NCI-H1436 (cell line): ENCODE data around the gene SUSD2.
"Not testable (repeated sequence)": the region's sequence is repeated elsewhere in the genome, so short reads cannot be mapped to it uniquely, and the experiment has no call there.

Experiments
- DNase-seq: peaks from one replicate; lab custom pipeline; 2025; lab: John Stamatoyannopoulos, UW

The SUSD2 gene

DNA sequence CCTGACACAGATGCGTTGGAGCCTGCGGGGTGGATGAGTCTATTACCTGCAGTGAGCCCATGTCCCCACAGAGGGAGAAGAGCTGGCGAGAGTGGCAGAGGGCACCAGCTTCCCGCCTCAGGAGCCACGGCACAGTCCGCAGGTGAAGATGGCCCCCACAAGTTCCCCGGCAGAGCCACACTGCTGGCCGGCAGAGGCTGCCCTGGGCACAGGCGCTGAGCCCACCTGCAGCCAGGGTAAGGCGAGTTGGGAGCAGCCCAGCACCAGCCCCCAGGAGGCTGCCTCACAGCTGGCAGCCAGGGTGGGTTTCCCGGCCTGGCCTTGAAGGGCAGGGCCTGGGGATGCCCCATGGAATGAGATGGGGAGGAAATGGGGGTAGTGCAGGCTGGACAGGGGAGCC, 5.2 kb upstream of the SUSD2 start:
- DNase-seq: no peak

DNA sequence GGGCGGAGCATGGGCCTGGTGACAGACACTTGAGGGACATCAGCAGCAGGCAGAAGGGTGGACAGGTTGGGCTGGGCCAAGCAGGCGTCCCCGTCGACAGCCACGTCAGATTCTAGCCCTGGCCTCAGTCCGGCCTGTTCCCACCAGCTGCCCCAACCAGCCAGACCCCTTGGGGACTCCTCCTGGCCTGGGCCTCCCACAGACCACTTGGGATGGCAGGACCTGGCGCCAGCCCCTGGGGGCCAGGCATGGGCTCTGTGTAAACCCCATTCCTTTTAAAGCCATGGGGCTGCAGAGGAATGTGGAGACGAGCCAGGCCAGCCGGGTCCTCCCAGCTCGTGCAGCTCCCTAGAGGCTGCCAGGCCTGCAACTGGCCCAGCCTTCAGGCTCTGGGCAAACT, 4.7 kb upstream of the SUSD2 start:
- no peak for DNase-seq

DNA sequence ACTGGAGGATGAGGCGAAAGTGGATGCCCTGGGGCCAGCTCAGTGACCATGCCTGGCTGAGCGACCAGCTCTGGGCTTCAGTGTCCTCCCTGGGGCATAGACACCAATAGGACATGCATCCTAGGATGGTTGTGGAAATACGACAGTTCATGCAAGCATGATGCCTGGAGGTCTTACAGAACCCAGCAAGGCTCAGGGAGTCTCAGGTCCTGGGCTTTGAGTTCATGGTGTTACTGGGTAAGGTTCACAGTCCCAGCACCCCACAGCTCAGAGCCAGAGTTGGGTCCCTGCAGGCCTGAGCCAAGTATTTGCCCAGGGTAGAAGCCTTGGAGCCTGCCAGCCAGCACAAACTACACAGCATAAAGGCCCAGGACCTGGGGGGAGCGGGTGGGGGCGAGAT, 4.2 kb upstream of the SUSD2 start:
- no peak for DNase-seq

DNA sequence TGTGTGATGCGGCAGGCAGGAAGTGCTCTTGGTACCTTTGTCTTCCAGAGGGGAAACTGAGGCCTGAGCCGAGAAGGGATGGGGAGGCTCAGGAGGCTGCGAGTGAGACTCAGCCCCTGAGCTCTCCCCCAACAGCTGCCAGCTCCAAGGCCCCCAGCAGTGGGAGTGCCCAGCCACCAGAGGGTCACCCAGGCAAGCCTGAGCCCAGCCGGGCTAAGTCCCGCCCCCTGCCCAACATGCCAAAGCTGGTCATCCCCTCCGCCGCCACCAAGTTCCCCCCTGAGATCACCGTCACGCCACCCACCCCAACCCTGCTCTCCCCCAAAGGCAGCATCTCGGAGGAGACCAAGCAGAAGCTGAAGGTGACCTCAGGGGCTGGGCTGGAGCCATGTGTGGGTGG, 3.8 kb upstream of the SUSD2 start:
- no peak for DNase-seq

DNA sequence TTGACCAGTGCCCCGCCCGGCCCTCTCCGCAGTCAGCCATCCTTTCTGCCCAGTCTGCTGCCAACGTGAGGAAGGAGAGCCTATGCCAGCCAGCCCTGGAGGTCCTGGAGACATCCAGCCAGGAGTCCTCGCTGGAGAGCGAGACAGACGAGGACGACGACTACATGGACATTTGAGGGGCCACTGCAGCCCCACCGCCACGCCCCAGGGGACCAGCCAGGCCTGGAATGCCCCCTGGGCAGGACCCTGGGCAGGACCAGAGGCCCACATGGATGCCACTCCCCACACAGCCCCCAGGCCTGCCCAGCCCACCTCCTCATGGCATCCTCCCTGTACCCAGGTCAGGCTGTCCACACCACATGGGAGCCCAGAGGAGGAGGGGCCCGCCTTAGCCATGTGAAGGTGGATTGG, 3.3 kb upstream of the SUSD2 start:
- DNase-seq: no peak

DNA sequence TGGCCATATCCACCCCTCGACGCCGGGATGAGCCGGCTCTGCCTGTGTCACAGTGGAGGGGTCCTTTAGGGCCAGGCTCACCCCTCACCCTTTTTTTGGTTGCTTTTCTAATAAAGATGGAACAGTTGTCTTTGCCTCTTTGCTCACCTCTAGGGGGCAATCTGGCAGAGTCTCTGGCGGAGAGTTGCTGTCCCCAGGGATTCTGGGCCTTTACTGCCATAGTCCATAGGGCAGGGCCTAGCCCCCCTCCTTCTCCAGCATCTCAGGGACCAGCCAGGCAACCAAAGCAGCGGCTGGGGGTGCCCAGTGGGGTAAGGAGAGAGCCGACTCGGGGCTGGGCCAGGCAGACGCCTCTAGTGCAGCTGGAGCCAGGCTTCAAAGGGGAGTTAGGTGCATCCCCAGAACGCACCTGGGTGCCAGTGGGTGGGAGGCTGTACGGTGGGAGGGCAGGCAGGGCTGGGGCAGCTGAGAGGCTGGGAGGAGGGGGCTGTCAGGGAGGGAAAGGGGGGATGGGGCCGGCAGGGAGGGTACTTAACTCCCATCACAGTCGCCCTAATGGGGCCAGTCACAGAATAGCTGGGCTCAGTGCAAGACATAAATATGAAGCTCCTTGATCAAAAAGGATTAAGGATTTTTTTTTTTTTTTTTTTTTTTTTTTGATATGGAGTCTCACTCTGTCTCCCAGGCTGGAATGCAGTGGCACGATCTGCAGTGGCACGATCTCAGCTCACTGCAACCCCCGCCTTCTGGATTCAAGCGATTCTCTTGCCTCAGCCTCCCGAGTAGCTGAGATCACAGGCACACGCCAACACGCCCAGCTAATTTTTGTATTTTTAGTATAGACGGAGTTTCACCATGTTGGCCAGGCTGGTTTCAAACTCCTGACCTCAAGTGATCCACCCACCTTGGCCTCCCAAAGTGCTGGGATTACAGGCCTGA, 2.5 kb upstream of the SUSD2 start:
- DNase-seq: peak; percentile 12

DNA sequence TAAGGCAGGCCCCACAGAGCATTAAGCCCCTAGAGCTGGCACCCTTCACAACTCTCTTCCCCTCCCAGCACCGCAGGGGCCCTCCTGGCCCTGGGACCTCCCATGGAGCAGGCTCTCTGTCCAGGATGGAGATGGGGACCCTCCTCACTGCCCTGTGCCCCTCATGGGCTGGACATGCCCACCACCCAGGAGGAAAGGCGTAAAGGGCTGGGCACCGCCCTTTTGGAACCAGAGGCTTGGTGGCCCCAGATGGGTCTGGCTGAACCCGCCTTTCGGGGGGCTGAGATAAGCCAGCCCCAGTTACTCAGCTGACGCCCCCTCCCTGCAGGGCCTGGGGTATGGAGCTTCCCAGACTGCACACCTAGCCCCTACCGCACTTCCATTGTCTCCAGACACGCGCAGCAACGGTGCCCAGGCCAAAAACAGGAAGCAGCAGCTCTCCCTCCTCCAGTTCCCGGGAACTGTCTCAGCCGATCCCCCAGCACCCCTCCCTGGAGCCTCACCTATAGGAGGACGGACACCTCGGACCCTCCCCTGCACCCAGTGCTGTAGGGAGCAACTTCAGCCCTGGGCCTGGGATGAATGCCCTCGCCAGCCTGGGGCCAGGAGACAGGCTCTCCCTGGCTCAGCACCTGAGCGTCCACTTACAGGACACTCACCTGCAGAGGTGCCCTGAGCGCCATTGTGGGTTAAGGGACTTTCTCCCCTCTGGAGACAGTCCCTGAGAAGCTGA, 1.6 kb upstream of the SUSD2 start:
- DNase-seq: no peak

DNA sequence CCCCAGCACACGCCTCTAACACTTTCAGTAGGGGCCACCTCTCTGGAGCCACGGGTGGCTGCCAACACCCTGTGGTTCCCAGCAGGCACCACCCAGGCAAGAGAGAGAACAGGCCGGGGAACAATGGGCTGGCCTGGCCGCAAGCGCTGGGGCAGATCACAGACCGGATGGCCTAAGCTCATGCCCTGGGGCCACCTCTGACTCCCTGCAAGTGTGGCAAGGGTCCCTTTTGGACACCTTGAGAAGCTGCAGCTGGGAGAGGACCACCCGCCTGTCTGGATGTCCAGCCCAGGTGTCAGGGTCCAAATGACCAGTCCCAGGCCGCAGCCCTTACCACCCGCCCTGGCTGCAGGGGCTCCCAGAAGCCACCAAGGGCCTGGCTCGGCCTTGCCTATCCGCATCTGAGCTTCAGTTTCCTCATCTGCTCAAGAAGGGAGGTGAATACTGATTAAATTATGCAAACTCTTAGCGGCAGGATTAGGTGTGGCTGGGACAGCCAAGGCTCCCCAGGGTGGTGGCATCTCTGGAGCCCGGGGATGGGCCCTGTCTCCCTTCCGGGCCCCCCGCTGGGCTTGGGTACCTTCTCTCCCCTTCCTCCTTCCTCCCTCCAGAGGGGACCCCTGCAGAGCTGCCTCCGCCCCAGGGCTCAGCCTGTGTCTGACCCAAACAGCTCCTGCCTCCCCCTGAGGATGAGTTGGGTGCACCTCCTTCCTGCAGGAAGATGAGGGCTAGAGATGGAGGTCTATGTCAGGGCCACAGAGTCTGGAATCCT, 785 bp upstream of the SUSD2 start:
- DNase-seq: no peak

DNA sequence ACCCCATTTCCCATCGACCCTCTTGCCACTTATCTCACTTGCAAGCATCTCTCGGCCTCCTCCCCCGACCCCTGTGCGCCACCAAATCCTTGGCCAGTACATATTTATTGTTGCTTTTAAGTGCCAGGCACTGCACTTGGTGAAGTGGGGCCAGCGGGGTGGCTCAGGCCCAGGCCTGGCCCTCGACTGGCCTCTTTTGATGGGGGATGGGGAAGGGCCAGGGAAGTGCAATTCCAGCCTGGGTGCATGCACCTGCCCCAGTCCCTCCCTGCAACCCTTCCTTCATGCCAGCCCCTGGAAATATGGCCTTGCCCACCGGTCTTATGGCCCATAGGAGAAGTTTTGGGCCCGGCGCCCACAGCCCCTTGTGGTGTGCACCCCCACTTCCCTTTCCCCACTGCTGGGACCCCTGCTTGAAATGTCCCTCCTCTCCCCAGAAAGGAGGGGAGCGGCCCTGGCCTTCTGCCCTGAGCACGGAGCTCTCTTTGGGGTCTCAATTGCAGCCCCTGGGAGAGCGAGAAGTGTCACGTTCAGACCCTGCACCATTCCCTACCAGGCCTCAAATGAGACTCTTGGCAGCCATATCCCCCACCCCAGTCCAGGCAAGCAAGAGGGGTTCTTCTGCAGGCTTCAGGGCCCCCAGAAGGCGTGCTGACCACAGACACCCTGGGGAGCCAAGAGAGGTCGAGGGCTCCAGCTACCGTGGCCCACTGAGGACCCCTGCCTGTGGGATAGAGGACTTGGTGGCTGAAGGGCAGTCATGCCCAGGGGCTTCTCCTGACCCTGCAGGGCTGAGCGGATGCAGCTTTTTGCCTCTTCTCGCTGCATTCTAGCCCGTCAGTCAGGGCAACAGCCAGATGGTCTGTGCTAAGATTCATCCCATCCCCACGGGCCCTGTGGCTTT, 961 bp downstream of the SUSD2 start:
- DNase-seq: no peak

DNA sequence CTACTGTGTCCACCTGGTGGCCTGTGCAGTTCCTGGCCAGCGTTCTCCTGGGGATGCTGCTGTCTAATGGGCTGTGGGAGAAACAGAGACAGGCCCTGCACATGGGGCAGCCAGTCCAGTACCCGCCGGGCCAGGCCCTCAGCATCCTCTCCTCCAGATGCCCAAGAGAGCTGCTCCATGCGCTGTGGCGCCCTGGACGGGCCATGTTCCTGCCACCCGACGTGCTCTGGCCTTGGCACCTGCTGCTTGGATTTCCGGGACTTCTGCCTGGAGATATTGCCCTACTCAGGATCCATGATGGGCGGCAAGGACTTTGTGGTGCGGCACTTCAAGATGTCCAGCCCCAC, 1.6 kb downstream of the SUSD2 start:
- not testable (repeated sequence) for DNase-seq

DNA sequence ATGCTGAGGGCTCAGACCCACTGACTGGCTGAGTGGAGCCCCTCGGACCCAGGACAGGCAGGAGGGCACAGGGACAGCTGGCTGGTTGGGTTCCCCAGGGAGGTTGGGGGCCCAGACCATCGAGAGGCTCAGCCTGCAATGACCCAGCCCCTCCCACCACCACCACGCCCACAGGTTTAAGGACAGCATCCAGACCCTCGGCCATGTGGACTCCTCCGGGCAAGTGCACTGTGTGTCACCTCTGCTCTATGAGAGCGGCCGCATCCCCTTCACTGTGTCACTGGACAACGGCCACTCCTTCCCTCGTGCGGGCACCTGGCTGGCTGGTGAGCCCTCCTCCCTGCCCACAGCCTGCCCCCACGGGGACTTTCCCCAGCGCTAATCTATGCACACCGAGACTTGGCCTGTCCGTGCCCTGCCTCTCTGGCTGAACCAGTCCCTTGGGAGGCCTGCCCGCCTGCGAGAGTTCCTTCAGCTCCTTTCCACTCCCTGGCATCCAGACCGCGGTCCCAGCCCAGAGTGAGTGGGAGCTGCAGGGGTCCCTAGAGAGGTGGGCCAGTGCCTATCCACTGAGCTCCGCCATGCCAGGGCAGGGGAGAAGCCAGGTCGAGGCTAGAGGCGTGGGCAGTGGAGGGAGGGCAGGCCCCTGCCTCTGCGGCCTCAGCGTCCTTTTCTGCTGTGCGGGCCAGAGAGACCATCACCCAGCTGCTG, 2.2 kb downstream of the SUSD2 start:
- no peak for DNase-seq

DNA sequence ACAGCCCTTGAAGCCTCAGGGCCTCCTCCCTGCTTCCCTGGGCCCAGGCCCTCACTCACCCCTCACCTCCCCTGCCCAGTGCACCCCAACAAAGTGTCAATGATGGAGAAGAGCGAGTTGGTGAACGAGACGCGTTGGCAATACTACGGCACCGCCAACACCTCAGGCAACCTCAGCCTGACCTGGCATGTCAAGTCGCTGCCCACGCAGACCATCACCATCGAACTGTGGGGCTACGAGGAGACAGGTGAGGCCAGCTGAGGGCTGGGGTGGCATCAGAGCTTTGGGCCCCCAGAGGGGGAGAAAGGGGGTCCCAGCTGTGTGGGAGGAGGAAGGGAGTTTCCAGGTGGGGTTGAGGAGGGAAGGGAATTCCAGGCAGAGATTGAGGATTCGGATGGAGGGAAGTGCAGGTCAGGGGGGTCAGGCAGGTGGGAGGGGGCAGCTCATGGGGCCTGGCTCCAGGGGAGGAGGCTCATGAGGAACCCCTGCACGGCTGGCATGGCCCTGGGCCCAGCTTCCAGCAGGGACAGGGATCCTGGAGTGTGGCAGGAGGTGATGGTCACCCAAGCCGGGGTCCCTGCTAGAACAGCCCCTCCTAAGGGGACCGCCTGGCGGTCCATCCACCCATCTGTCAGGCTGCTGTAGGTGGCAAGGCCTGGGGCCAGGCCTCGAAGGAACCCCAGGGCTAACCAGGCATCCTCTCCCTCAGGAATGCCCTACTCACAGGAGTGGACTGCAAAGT, 2.9 kb downstream of the SUSD2 start:
- DNase-seq: no peak

DNA sequence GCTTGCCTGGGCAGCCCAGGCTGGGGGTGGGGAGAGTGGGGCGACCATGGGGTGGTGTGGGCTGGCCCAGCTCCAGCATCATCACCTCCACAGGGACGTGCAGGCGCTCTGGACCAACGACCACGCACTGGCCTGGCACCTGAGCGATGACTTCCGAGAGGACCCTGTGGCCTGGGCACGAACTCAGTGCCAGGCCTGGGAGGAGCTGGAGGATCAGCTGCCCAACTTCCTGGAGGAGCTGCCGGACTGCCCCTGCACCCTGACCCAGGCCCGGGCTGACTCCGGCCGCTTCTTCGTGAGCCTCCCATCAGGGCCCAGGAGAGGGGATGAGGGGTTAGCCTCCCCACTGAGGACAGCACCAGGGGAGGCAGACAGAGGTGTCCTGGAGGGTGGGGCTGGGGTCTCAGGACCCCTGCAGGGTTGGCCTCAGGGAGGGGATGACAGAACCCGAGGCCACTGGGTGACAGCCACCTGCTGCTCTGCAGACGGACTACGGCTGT, 3.8 kb downstream of the SUSD2 start:
- DNase-seq: no peak

DNA sequence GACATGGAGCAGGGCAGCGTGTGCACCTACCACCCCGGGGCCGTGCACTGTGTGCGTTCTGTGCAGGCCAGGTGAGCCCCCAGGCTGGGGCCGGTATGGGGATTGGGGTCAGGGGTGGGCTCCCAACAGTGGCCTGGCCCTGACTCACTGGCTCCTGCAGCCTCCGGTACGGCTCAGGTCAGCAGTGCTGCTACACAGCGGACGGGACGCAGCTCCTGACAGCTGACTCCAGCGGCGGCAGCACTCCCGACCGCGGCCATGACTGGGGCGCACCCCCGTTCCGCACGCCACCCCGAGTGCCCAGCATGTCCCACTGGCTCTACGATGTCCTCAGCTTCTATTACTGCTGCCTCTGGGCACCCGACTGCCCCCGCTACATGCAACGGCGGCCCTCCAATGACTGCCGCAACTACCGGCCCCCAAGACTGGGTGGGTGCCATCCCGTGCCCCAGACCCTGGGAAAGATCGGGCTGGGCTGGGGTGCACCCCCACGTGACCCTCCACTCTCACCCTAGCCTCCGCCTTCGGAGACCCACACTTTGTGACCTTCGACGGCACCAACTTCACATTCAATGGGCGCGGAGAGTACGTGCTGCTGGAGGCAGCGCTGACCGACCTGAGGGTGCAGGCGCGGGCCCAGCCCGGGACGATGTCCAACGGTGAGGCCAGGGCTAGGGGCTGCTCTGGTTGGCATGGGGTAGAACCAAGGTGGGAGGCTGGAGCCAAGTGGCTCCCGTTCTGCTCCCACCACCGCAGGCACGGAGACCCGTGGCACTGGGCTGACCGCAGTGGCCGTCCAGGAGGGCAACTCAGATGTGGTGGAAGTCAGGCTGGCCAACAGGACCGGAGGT, 4.4 kb downstream of the SUSD2 start:
- DNase-seq: no peak

DNA sequence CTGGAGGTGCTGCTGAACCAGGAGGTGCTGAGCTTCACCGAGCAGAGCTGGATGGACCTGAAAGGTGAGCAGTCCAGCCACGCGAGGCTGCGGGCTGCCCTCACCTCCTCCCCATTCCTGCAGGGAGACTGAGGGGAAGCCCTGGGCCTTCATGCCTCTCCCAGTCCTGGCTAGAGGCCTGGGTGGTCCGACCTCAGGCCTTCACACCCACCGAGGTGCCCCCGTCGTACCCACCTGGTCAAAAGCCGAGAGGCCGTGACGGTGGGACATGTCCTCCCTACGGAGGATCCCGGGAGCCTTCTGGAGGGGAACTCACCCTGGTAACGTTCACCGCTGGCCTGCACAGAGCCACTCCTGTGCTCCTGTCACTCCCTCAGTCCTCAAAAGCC, 5.1 kb downstream of the SUSD2 start:
- no peak for DNase-seq

DNA sequence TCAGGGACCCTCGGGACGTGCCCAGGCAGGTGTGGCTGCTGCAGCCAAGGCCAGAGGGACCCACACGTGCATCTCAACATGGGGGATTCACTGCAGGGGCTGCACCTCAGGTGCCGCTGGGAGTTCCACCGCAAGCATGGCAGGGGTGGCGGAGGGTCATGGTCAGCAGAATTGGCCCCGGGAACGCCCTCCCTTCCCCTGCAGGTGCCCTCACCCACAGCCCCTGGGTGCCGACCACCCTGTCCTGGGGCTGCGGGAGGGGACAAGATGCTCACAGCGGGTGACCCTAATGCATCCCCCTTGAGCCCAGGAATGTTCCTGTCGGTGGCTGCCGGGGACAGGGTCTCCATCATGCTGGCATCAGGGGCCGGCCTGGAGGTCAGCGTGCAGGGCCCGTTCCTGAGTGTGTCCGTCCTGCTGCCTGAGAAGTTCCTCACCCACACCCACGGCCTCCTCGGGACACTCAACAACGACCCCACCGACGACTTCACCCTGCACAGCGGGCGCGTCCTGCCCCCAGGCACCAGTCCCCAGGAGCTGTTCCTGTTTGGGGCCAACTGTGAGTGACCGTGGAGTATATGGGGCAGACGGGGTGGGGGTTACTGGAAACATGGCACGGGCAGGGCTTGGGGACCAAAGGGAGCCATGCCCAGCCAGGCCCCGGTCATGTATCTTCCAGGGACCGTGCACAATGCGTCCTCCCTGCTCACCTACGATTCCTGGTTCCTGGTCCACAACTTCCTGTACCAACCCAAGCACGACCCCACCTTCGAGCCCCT, 5.8 kb downstream of the SUSD2 start:
- no peak for DNase-seq

DNA sequence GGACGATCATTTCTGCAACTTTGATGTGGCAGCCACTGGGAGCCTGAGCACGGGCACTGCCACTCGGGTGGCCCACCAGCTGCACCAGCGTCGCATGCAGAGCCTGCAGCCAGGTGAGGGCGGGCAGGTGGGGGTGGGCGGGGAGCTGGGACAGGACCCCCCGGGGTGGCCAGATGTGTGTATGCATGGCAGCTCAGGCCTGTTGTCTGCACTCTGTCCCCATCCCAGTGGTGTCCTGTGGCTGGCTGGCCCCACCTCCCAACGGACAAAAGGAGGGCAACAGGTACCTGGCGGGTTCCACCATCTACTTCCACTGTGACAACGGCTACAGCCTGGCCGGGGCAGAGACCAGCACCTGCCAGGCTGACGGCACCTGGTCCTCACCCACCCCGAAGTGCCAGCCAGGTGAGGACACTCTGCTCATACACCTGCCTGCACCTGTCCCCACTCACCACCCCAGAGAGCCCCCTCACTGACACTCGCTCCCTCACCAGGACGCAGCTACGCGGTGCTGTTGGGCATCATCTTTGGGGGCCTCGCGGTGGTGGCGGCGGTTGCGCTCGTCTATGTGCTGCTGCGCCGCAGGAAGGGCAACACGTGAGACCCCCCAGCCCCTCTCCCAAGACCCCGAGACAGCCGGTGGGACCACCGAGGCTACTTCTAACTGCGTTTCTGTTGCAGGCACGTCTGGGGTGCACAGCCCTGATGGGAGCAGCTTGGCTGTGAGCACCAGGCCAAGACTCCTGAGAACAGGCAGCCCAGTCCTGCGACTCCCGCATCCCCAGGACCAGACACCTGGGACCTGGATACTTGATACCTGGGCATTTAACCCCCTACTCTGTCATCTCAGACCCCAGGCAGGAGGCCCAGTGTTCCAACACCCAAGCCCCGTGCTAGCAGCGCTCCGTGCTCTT, 6.7 kb downstream of the SUSD2 start:
- no peak for DNase-seq
